ENCODE results near the gene WTAP. TPM values are rescaled to one million over a fixed set of nuclear protein-coding genes. Genes with fewer than 3 reads are reported as not detected.

WTAP gene
- total and polyA plus RNA-seq, 2 experiments from 2014 or later = 108 to 121 TPM

DNA sequence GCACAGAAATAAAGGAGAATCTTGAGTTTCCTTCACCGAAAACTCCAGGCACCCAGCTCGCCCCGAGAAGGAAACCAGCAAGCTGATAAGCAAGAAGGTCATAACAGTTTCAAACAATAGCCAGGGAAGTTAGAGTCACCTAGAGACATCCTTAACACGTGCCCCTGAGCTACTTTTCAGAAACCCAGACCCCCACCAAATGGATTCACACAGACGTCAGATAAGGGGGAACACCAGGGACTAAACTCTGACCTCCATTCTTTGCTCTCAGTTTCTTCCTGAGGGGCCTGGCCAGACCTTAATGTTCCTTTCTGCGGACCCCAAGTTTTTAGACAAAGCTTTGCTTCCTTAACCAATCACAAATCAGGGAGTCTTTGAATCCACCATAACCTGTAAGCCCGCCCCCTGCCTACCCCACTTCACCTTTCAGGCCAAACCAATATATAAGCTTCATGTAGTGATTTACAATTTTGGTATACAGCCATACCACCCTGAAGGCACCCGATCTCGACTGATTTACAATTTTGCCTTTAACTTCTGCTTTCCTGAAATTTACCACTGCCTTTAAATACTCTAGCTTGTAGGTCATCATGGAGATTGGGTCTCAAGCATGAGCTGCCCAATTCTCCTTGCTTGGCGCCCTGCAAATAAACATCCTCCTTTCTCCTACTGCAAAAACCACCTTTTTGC lies 46.0 kb upstream of the WTAP start (continued):
- TF ChIP-seq, protein P1, sequence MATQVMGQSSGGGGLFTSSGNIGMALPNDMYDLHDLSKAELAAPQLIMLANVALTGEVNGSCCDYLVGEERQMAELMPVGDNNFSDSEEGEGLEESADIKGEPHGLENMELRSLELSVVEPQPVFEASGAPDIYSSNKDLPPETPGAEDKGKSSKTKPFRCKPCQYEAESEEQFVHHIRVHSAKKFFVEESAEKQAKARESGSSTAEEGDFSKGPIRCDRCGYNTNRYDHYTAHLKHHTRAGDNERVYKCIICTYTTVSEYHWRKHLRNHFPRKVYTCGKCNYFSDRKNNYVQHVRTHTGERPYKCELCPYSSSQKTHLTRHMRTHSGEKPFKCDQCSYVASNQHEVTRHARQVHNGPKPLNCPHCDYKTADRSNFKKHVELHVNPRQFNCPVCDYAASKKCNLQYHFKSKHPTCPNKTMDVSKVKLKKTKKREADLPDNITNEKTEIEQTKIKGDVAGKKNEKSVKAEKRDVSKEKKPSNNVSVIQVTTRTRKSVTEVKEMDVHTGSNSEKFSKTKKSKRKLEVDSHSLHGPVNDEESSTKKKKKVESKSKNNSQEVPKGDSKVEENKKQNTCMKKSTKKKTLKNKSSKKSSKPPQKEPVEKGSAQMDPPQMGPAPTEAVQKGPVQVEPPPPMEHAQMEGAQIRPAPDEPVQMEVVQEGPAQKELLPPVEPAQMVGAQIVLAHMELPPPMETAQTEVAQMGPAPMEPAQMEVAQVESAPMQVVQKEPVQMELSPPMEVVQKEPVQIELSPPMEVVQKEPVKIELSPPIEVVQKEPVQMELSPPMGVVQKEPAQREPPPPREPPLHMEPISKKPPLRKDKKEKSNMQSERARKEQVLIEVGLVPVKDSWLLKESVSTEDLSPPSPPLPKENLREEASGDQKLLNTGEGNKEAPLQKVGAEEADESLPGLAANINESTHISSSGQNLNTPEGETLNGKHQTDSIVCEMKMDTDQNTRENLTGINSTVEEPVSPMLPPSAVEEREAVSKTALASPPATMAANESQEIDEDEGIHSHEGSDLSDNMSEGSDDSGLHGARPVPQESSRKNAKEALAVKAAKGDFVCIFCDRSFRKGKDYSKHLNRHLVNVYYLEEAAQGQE (IDR thresholded peaks at IDR 0.05; ENCODE audit: unreplicated experiment) = no peak
- TF ChIP-seq STAT1 (IDR thresholded peaks at IDR 0.05; ENCODE audit: unreplicated experiment) = no peak
- no peak for TF ChIP-seq POLR2AphosphoS5 (IDR thresholded peaks at IDR 0.05; ENCODE audit: low read depth)
- no peak for TF ChIP-seq EZH2 (IDR thresholded peaks at IDR 0.05; ENCODE audit: low read depth, unreplicated experiment)
- TF ChIP-seq ZNF114 (CRISPR knock-in tag; IDR thresholded peaks at IDR 0.05) = no peak
- TF ChIP-seq, protein P2, sequence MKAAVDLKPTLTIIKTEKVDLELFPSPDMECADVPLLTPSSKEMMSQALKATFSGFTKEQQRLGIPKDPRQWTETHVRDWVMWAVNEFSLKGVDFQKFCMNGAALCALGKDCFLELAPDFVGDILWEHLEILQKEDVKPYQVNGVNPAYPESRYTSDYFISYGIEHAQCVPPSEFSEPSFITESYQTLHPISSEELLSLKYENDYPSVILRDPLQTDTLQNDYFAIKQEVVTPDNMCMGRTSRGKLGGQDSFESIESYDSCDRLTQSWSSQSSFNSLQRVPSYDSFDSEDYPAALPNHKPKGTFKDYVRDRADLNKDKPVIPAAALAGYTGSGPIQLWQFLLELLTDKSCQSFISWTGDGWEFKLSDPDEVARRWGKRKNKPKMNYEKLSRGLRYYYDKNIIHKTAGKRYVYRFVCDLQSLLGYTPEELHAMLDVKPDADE (IDR thresholded peaks at IDR 0.05) = no peak
- TF ChIP-seq JUNB (IDR thresholded peaks at IDR 0.05; ENCODE audit: unreplicated experiment) = no peak
- no peak for TF ChIP-seq CREB1 (CRISPR knock-in tag; IDR thresholded peaks at IDR 0.05; ENCODE audit: low read depth)

DNA sequence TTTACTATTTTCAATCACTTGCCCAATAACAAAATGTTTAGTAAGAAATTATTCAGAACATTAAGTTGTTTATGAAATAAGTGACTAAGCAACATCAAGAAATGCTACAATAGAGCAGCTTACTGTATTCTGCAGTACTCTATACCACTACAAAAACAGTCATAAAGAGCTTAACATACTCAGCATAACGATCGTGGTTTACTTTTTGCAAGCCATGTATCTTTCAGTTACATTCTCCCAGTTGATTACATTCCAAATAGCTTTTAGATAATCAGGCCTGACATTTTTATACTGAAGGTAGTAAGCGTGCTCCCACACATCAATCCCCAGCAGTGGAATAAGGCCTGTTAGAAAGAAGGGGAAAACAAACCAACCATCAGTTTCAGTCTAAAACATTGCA lies 45.0 kb upstream of the WTAP start:
- DNase-seq (ENCODE audit: low spot score) (no peak), ATAC-seq (no peak)
- Histone ChIP-seq H3K9me2 (ENCODE audit: insufficient read depth) (no peaks in the 10 kb centered on the region), H4K20me1 (replicated peaks; ENCODE audit: insufficient read depth) (peaks cover 13% of the 10 kb centered on the region), H2AFZ (no peak overlapping the region), H3K36me3 (ENCODE audit: insufficient read depth) (peaks cover 20% of the 10 kb centered on the region), H3K79me2 (replicated peaks; ENCODE audit: insufficient read depth) (peaks cover 17% of the 10 kb centered on the region), H3K27me3 (ENCODE audit: insufficient read depth) (no peaks in the 10 kb centered on the region), H3K27ac (ENCODE audit: low read depth) (no peak overlapping the region), H3F3A (replicated peaks; ENCODE audit: low read depth) (no peaks in the 10 kb centered on the region), H3K4me2 (no peak overlapping the region), H3K4me1 (ENCODE audit: insufficient read depth) (no peaks in the 10 kb centered on the region), H3K4me3 (no peak overlapping the region)
- peaks cover 33% of the 10 kb centered on the region for H3K36me3 Mint-ChIP-seq (ENCODE audit: low read depth)
- no peaks in the 10 kb centered on the region for H3K9me3 Mint-ChIP-seq
- H3K27ac Mint-ChIP-seq = no peak overlapping the region
- no peak overlapping the region for H3K4me3 Mint-ChIP-seq
- H3K4me1 Mint-ChIP-seq = no peaks in the 10 kb centered on the region
- H3K27me3 Mint-ChIP-seq (ENCODE audit: insufficient read depth, low read depth, poor library complexity) = no peaks in the 10 kb centered on the region
- no peak for TF ChIP-seq JUNB (IDR thresholded peaks at IDR 0.05; ENCODE audit: unreplicated experiment)
- TF ChIP-seq CREB1 (CRISPR knock-in tag; IDR thresholded peaks at IDR 0.05; ENCODE audit: low read depth) = no peak
- TF ChIP-seq ZNF331 (CRISPR knock-in tag; IDR thresholded peaks at IDR 0.05; ENCODE audit: low read depth) = no peak
- TF ChIP-seq ZNF114 (CRISPR knock-in tag; IDR thresholded peaks at IDR 0.05) = no peak
- no peak for TF ChIP-seq EZH2phosphoT487 (IDR thresholded peaks at IDR 0.05; ENCODE audit: unreplicated experiment)
- TF ChIP-seq, protein P3, sequence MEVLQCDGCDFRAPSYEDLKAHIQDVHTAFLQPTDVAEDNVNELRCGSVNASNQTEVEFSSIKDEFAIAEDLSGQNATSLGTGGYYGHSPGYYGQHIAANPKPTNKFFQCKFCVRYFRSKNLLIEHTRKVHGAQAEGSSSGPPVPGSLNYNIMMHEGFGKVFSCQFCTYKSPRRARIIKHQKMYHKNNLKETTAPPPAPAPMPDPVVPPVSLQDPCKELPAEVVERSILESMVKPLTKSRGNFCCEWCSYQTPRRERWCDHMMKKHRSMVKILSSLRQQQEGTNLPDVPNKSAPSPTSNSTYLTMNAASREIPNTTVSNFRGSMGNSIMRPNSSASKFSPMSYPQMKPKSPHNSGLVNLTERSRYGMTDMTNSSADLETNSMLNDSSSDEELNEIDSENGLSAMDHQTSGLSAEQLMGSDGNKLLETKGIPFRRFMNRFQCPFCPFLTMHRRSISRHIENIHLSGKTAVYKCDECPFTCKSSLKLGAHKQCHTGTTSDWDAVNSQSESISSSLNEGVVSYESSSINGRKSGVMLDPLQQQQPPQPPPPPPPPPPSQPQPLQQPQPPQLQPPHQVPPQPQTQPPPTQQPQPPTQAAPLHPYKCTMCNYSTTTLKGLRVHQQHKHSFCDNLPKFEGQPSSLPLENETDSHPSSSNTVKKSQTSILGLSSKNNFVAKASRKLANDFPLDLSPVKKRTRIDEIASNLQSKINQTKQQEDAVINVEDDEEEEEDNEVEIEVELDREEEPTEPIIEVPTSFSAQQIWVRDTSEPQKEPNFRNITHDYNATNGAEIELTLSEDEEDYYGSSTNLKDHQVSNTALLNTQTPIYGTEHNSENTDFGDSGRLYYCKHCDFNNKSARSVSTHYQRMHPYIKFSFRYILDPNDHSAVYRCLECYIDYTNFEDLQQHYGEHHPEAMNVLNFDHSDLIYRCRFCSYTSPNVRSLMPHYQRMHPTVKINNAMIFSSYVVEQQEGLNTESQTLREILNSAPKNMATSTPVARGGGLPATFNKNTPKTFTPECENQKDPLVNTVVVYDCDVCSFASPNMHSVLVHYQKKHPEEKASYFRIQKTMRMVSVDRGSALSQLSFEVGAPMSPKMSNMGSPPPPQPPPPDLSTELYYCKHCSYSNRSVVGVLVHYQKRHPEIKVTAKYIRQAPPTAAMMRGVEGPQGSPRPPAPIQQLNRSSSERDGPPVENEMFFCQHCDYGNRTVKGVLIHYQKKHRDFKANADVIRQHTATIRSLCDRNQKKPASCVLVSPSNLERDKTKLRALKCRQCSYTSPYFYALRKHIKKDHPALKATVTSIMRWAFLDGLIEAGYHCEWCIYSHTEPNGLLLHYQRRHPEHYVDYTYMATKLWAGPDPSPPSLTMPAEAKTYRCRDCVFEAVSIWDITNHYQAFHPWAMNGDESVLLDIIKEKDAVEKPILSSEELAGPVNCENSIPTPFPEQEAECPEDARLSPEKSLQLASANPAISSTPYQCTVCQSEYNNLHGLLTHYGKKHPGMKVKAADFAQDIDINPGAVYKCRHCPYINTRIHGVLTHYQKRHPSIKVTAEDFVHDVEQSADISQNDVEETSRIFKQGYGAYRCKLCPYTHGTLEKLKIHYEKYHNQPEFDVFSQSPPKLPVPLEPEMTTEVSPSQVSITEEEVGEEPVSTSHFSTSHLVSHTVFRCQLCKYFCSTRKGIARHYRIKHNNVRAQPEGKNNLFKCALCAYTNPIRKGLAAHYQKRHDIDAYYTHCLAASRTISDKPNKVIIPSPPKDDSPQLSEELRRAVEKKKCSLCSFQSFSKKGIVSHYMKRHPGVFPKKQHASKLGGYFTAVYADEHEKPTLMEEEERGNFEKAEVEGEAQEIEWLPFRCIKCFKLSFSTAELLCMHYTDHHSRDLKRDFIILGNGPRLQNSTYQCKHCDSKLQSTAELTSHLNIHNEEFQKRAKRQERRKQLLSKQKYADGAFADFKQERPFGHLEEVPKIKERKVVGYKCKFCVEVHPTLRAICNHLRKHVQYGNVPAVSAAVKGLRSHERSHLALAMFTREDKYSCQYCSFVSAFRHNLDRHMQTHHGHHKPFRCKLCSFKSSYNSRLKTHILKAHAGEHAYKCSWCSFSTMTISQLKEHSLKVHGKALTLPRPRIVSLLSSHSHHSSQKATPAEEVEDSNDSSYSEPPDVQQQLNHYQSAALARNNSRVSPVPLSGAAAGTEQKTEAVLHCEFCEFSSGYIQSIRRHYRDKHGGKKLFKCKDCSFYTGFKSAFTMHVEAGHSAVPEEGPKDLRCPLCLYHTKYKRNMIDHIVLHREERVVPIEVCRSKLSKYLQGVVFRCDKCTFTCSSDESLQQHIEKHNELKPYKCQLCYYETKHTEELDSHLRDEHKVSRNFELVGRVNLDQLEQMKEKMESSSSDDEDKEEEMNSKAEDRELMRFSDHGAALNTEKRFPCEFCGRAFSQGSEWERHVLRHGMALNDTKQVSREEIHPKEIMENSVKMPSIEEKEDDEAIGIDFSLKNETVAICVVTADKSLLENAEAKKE (CRISPR knock-in tag; IDR thresholded peaks at IDR 0.05) = no peak
- no peak for TF ChIP-seq STAT1 (IDR thresholded peaks at IDR 0.05; ENCODE audit: unreplicated experiment)

Measured in GM23338 (cell line).